Measurements from ENCODE around the gene PRKCB.
"Not testable (repeated sequence)": the region's sequence is repeated elsewhere in the genome, so short reads cannot be mapped to it uniquely, and the experiment has no call there.

GRCh38 chr16:24238846-24239245 lies 403.1 kb downstream of the PRKCB start:
- TF ChIP-seq, protein P1, sequence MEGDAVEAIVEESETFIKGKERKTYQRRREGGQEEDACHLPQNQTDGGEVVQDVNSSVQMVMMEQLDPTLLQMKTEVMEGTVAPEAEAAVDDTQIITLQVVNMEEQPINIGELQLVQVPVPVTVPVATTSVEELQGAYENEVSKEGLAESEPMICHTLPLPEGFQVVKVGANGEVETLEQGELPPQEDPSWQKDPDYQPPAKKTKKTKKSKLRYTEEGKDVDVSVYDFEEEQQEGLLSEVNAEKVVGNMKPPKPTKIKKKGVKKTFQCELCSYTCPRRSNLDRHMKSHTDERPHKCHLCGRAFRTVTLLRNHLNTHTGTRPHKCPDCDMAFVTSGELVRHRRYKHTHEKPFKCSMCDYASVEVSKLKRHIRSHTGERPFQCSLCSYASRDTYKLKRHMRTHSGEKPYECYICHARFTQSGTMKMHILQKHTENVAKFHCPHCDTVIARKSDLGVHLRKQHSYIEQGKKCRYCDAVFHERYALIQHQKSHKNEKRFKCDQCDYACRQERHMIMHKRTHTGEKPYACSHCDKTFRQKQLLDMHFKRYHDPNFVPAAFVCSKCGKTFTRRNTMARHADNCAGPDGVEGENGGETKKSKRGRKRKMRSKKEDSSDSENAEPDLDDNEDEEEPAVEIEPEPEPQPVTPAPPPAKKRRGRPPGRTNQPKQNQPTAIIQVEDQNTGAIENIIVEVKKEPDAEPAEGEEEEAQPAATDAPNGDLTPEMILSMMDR (conservative IDR thresholded peaks at IDR 0.05 in 1 of 2, IDR thresholded peaks at IDR 0.05 in 1 of 2; ENCODE audit: extremely low read depth in 1 of 2, insufficient read depth in 1 of 2, low read depth in 1 of 2, low read length in 2 of 2), result not testable (repeated sequence)
- TF ChIP-seq EZH2 (IDR thresholded peaks at IDR 0.05; ENCODE audit: borderline replicate concordance, low read length), result not testable (repeated sequence)
